Loucy (cell line): Measurements from ENCODE around the gene SPSB1.

ENCODE experiments used
- H2AFZ ChIP-seq: fragments of 200-600 bp; sonication (generic); 2 replicates; pipeline ENCODE4 v1.6.0; 2016; ENCODE audit warnings: antibody characterized with exemption, mild to moderate bottlenecking, low read length, moderate library complexity
- H3F3A ChIP-seq: fragments of 200-600 bp; 2 replicates; pipeline ENCODE4 v1.6.0; 2016; ENCODE audit warnings: antibody characterized with exemption, low read depth, mild to moderate bottlenecking
- H3K27me3 ChIP-seq: fragments of 200-600 bp; sonication (generic); 2 replicates; pipeline ENCODE4 v1.6.1; 2014; ENCODE audit warnings: low read length, mild to moderate bottlenecking; ENCODE audit not compliant: insufficient read depth, poor library complexity, severe bottlenecking
- H3K36me3 ChIP-seq: fragments of 200-600 bp; sonication (generic); 2 replicates; pipeline ENCODE4 v1.6.1; 2016; ENCODE audit warnings: low read length; ENCODE audit not compliant: insufficient read depth
- H3K4me1 ChIP-seq: fragments of 200-600 bp; sonication (generic); 2 replicates; pipeline ENCODE4 v1.5.1; 2014; ENCODE audit warnings: low read length, mild to moderate bottlenecking; ENCODE audit not compliant: insufficient read depth, poor library complexity, severe bottlenecking
- H3K4me2 ChIP-seq: fragments of 200-600 bp; sonication (generic); 2 replicates; pipeline ENCODE4 v1.6.0; 2014; ENCODE audit warnings: antibody characterized with exemption, low read length, low read depth, mild to moderate bottlenecking; ENCODE audit not compliant: poor library complexity, severe bottlenecking
- H3K4me3 ChIP-seq: fragments of 200-600 bp; sonication (generic); 2 replicates; pipeline ENCODE4 v1.5.1; 2014; ENCODE audit warnings: low read length, mild to moderate bottlenecking, mixed read lengths; ENCODE audit not compliant: poor library complexity, severe bottlenecking
- H3K79me2 ChIP-seq: fragments of 200-600 bp; sonication (generic); 2 replicates; pipeline ENCODE4 v1.6.1; 2014; ENCODE audit warnings: low read length; ENCODE audit not compliant: insufficient read depth
- H3K9ac ChIP-seq: fragments of 200-600 bp; sonication (generic); 2 replicates; pipeline ENCODE4 v1.6.0; 2014; ENCODE audit warnings: mild to moderate bottlenecking, low read depth, low read length, moderate library complexity; ENCODE audit not compliant: poor library complexity, severe bottlenecking
- H3K9me2 ChIP-seq: fragments of 200-600 bp; sonication (generic); replicated peaks from 2 replicates; pipeline ENCODE4 v1.6.1; 2016; ENCODE audit warnings: low read depth, low read length, mixed read lengths
- H3K9me3 ChIP-seq: fragments of 200-600 bp; sonication (generic); 2 replicates; pipeline ENCODE4 v1.6.1; 2014; ENCODE audit warnings: mild to moderate bottlenecking, antibody characterized with exemption, low read length, low read depth; ENCODE audit not compliant: insufficient read depth
- H4K20me1 ChIP-seq: fragments of 200-600 bp; sonication (generic); 2 replicates; pipeline ENCODE4 v1.6.0; 2014; ENCODE audit warnings: antibody characterized with exemption, low read length, mild to moderate bottlenecking; ENCODE audit not compliant: insufficient read depth, poor library complexity, severe bottlenecking
- CTCF ChIP-seq: fragments of 200-600 bp; sonication (generic); conservative IDR thresholded peaks from 2 replicates; pipeline ENCODE4 v1.5.1; 2014; ENCODE audit warnings: mild to moderate bottlenecking, antibody characterized with exemption, low read length
- EZH2phosphoT487 ChIP-seq: fragments of 200-600 bp; IDR thresholded peaks from 2 replicates; pipeline ENCODE4 v1.6.1; 2018; ENCODE audit warnings: antibody characterized with exemption, mild to moderate bottlenecking, moderate library complexity, borderline replicate concordance

SPSB1 gene

DNA sequence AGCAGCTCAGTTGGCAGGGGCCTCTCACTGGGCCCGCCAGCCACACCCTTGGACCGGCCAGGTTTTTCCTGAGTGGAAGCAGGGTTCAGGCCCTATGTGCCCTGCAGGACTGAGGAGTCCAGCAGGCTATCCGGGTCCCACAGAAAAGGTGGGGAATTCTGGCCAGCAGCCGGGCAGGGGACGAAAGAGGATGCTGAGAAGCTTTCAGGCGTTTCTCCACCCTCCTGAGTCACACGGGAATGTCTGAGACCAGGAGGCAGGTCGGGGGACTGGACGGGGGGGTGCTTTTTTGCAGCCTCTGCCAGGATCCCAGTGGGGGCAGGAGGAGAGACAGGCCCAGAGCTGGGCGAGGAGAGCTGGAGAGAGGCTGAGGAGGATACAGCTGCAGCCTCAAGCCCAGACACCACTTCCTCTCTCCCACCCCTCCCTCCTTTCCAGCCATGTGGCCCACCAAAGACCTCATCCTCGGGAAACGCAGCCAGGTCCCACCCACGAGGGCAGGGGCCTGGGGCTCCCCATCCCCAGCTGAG is 105.4 kb downstream of the SPSB1 start:
- peak overlapping the region; percentile 63 for H3K4me2 ChIP-seq
- H3K9me2 ChIP-seq, result no peaks in the 10 kb centered on the region
- H3F3A ChIP-seq, result peaks cover 31% of the 10 kb centered on the region
- H3K4me1 ChIP-seq, result peaks cover 68% of the 10 kb centered on the region
- H3K9me3 ChIP-seq, result no peaks in the 10 kb centered on the region
- peak overlapping the region; percentile 84 for H3K9ac ChIP-seq
- H3K27me3 ChIP-seq, result no peaks in the 10 kb centered on the region
- H3K36me3 ChIP-seq, result no peaks in the 10 kb centered on the region
- no peak overlapping the region for H2AFZ ChIP-seq
- no peaks in the 10 kb centered on the region for H3K79me2 ChIP-seq
- H3K4me3 ChIP-seq, result peak overlapping the region; percentile 35
- no peaks in the 10 kb centered on the region for H4K20me1 ChIP-seq
- no peak for TF ChIP-seq CTCF
- no peak for TF ChIP-seq EZH2phosphoT487

DNA sequence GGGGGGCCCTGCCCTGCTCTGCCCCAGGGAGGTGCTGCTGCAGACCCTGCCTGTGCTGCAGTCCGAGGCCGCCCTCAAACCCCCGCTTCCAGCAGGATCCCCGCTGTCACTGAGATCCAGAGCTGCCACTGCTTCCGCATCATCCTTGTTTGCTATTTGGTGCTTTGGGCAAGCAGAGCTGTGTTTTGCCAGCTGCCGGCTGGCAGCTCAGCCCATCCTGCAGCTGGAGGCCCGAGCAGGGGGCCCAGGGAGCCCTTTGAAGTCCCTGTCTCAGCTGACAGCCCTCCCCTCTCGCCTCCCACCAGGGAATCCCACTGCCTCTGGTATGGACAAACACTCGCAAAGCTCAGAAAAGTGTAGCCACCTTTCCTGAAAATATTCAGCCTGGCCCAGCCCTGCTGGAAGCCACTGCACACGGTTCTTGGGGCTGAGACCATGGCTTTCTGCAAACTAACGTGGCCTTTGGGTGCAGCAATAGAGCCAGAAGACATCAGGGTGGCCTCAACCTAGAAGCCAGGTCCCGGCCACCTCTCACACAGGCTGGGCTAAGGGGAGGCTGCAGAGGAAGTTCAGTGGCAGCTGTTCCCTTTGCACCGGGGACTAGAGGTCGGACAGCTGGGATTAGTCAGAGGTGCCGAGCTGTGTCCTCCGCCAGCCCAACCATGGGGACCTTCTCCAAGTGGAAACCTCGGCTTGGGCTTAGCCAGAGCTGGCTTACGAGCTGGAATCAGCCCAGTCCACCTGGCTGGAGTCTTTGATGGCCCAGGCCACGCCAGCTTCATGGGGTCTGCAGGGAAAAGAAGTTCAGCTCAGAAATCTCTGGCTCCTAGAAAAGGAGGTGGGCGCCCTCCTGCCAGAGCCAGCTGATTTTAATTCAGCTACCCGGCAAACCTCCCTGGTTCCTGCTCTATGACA is 107.1 kb downstream of the SPSB1 start:
- H3K4me2 ChIP-seq, result peak overlapping the region; percentile 77
- no peaks in the 10 kb centered on the region for H4K20me1 ChIP-seq
- peak overlapping the region; percentile 84 for H3K9ac ChIP-seq
- H3K79me2 ChIP-seq, result peaks cover 7% of the 10 kb centered on the region; the same call in 1 of the 2 replicates
- H3K27me3 ChIP-seq, result no peaks in the 10 kb centered on the region
- TF ChIP-seq CTCF, result no peak
- no peak for TF ChIP-seq EZH2phosphoT487
- no peaks in the 10 kb centered on the region for H3K9me2 ChIP-seq
- H3K36me3 ChIP-seq, result no peaks in the 10 kb centered on the region
- H3K4me3 ChIP-seq, result peak overlapping the region; percentile 48
- no peaks in the 10 kb centered on the region for H3K9me3 ChIP-seq
- peaks cover 78% of the 10 kb centered on the region for H3K4me1 ChIP-seq
- no peak overlapping the region for H2AFZ ChIP-seq
- peaks cover 31% of the 10 kb centered on the region for H3F3A ChIP-seq

GRCh38 chr1:9400425-9401079 is 107.9 kb downstream of the SPSB1 start:
- H2AFZ ChIP-seq, result no peak overlapping the region

More at GRCh38 chr1:9400425-9401079, 107.9 kb downstream of the SPSB1 start:
- H3K9me3 ChIP-seq, result no peaks in the 10 kb centered on the region
- H3K27me3 ChIP-seq, result no peaks in the 10 kb centered on the region
- H3K36me3 ChIP-seq, result no peaks in the 10 kb centered on the region
- H4K20me1 ChIP-seq, result no peaks in the 10 kb centered on the region
- peak overlapping the region; percentile 48 for H3K4me3 ChIP-seq
- H3F3A ChIP-seq, result peaks cover 31% of the 10 kb centered on the region
- H3K79me2 ChIP-seq, result peaks cover 7% of the 10 kb centered on the region; the same call in 1 of the 2 replicates
- H3K4me2 ChIP-seq, result peak overlapping the region; percentile 77
- H3K9me2 ChIP-seq, result no peaks in the 10 kb centered on the region
- peaks cover 86% of the 10 kb centered on the region for H3K4me1 ChIP-seq
- no peak; the same call in none of the 2 replicates for TF ChIP-seq CTCF
- no peak for TF ChIP-seq EZH2phosphoT487
- H3K9ac ChIP-seq, result peak overlapping the region; percentile 84
